Islet precursor cell (in vitro differentiated cells): ENCODE data around the gene COG7.
"Not testable (repeated sequence)": the region's sequence is repeated elsewhere in the genome, so short reads cannot be mapped to it uniquely, and the experiment has no call there.

ENCODE experiments used
- DNase-seq: peaks from one replicate; pipeline ENCODE4 v3.0.0-alpha.2; 2018

The COG7 gene

DNA sequence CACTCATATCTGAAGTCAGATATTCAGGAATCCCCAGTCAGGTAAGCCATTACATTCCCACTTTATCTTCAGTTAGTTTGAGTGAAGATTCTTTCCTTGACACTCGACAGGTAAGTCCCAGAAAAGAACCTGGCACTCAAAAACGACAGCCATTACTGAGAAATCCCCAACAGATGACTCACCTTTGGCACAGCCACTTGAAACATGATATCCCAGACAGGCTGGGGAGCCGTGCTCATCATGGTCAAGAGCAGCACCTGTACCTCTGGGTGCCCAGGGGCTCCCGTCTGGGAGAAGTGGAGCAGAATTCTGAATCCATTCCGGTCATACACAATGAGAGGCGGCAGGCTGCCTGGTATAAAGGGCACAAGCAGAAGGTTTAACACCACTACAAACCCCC, 16.8 kb upstream of the COG7 start:
- peak; percentile 76 for DNase-seq

DNA sequence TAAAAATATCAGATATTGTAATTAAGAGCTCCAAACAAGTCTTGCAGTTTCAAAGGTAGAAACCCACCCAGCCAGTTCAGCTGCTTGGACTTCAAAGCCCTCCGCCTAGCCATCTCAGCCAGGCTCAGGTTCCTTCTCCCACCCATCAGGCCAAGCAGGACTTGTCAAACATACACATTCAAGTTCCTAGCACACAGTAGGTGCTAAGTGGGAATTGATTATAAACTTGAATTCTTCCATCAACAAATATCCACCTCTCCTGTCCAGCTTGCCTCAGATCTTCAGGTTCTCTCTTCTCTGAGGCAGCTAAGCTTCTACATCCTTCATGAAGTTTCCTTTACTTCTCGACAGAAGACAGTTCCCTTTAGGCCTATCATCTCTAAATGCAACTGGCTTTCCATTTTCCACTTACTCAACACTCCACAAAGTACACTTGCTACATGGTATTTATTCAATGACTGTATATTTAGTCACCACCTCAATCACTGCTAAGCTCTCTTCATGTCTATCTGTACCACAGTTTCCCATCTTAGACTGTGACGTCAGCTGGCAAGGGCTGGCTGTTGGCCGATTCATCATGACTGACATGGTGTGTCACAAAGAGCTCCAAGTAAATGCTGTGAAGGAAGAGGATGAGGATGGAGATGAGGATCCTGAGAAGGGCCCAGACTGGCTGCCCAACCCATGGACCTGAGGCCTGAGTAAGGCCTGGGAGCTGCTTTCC, 13.3 kb upstream of the COG7 start:
- DNase-seq: no peak

- no peak for DNase-seq
Observed at GRCh38 chr16:23465179-23465578, 12.2 kb upstream of the COG7 start.

DNA sequence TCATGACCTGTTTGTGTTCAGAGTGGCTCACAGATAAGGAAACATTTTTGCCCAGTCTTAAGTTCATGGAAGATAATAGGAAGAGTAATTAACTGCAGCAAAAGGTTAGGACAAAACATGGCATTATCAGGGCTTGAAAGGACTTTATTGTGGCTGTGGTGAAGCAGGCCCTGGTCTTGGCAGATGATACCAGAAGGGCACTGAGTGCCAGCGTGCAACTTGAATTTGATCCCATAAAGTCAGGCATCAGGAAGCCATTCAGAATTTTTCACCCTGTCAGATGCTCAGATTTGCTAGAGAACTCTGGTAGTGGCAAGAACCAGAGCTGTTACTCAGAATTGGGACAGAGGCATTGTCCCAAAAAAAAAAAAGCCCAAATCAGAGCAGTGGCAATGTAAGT, 11.2 kb upstream of the COG7 start:
- no peak for DNase-seq

DNA sequence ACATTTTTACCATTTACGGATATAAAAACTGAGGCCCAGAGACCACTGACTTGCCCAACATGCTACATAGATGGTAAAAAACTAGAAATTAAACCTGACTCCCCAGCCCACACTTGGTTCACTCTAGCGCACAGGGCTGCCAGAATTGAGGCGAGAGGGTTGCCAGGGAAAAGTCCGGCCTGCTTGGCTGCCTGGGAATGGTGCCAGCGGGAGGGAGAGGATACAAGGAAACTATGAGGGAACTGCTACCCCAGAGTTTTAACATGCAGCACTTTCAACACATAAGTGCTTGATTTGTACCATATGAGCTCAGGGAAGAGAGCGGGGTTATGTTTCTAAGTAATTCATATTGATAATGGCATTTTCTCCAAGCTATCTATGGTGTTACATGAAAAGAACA, 10.0 kb upstream of the COG7 start:
- not testable (repeated sequence) for DNase-seq

GRCh38 chr16:23453338-23454052, 506 bp upstream of the COG7 start:
- no peak for DNase-seq

DNA sequence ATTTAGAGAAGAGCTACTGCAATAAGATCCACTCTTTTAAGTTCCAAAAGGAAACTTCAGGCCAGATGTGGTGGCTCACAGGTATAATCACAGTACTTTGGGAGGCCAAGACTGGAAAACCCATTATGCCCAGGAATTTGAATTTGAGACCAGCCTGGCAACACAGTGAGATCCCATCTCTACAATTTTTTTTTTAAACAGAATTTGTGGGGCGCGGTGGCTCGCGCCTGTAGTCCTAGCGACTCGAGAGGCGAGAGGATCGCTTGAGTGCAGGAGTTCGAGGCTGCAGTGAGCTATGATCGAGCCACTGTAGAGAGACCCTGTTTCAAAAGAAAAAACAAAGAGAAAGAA, 793 bp downstream of the COG7 start:
- no peak for DNase-seq

GRCh38 chr16:23448392-23448791, 4.6 kb downstream of the COG7 start:
- DNase-seq: no peak

- not testable (repeated sequence) for DNase-seq
Observed at GRCh38 chr16:23437542-23437941, 15.4 kb downstream of the COG7 start.

GRCh38 chr16:23436951-23437350, 16.0 kb downstream of the COG7 start:
- no peak for DNase-seq

DNA sequence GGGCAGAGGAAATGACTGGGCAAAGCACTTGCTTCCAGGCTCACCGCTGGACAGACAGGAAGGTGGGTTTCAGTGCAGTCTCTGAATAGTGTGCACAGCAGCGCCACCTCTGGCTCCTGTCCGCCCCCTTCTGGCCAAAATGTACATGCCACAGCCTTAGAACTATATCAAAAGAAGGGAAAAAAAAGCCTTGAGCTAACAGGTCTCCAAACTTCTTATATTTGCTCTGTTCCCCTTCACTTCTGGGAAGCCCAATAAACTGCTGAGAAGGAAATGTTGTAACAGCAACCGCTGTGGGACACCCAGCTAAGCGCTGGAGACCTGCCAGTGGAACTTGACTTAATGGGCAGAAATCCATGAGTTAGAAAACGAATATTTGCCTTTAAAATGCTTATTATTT, 17.5 kb downstream of the COG7 start:
- peak; percentile 85 for DNase-seq

- no peak for DNase-seq
Observed at GRCh38 chr16:23434380-23434779, 18.6 kb downstream of the COG7 start.

DNA sequence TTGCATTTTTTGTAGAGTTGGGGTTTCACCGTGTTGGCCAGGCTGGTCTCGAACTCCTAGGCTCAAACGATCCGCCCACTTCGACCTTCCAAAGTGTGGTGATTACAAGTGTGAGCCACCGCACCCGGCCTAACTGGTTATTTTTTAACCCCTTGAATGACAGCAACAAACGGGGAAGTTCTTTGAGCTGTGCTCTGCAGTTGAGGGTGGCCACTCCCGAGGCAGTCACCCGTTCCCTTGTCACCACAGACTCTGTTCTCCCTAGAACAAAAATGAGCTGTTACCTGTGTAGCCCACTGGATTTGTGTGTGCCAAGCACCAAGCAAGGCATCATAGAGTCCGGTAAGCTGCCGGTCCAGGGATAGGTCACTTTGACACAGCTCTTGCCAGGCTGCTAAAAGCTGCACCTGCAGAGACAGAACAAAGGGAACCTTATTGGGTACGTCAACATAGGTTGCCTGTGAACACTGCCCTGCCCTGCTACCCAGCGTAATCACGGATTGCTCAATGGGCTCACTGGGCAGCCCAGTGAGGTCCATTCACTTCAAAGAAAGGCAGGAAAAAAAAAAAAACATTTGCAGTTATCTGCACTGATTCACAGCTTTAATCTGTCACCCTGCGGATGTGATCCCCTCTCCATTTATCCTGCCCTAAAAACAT, 19.6 kb downstream of the COG7 start:
- no peak for DNase-seq

DNA sequence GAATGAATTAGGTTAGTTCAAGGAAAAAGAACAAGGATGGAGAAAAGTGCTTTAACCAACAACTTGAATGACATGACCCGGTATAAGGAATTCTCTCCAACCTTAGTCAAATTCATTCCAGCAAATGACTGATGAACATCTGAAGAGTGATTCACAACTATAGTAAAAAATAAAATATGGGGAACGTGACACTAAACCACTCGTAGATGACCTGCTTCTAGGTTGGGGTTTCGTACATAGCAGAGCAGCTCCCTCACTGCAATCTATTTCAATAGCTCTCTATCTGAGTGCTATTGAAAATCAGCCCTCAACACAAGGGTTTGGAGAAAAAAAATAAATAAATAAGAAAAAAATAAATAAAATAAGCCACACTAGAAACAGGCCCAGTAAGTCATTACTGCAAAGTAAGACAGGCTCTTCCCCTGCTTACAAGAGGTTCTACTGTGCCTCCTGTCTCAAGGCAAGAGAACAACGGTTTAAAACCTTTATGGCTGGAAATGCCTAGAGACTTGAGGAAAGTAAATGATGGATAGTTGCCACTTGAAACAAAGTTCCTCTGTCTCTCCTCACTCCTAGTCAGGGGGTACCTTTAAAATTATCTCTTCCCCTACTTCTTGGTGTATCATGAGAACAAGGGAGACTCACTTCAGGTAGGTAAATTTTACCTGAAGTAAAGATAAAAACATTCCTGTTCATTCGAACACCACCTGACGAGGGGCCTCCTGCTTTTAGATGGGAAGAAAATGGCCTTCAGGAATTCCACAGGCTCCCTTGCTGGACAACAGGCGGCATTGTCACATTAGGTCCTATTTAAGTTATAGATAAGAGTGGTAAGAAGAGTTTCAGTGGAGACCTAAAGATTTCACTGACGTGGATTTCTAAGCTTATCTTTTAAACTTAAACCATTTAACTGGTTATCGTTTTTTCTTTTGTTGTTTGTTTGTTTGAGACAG, 20.5 kb downstream of the COG7 start:
- no peak for DNase-seq

DNA sequence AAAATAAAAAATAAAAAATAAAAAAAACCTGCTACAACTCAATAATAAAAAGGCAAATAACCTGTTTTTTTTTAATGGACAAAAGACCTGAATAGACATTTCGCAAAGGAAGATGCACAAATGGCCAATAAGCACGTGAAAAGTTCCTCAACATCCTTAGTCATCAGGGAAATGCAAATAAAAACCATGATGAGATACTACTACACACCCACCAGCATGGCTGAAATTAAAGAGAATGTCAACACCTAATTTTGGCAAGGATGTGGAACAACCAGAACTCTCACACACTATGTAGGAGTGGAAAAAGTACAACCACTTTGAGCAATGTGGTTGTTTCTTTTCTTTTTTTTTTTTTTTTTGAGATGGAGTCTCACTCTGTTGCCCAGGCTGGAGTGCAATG, 24.6 kb downstream of the COG7 start:
- no peak for DNase-seq

DNA sequence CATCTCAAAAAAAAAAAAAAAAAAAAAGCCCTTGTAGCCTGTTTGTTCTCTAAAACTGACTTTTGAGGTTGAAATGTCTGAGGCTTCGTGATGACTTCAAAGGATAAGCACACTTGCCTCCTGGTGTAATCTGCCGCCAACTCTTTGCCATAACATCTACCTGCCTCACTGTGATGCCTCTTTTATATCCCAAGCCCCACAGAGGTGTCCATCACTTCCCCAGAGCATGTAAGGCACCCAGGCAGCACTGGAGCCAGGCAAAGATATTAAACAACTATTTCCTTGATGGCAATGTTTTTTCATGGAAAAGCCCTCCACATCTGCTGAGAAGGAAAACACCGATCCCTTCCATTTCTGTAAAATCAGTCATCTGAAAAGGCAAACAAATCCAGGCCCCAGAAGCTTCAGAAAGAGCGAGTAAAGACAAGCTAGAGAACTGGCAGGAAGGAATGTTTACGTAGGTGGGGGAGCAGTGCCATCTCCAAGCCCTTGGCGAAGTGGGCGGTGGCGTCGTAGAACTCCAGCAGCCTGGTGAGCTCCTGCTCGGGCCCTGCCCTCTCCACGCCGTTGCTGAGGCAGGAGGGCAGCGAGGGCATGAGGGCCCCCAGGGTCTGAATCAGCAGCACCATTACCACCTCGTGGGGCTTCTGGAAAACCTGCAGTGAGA, 28.6 kb downstream of the COG7 start:
- no peak for DNase-seq

DNA sequence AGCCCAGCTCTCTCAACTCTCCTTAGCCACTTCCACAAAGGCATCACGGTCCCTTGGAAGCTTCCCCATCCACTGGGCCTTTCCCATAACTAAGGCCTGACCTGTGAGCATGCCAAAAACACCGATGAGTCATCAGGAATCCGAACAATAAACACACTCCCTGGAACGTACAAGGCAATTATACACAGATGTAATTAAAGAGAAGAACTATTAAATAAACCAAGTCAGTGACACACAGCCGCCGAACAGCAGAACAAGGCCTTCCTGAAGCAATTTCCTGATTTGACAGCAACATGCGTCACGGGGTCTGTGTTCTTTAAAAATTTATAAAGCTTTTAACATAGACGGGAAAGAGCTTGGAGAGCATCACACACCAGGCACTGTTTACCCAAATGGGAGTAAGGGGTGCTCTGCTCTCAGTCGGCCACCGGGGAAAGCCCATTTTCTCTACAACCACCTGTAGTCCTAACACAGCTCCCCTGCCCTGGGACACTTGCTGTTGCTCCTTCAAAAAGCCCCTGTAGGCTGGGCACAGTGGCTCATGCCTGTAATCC, 29.4 kb downstream of the COG7 start:
- DNase-seq: peak; percentile 69

- no peak for DNase-seq
Observed at GRCh38 chr16:23420011-23420410, 33.0 kb downstream of the COG7 start.

- no peak for DNase-seq
Observed at GRCh38 chr16:23416816-23417215, 36.2 kb downstream of the COG7 start.

GRCh38 chr16:23414731-23415130, 38.3 kb downstream of the COG7 start:
- no peak for DNase-seq

DNA sequence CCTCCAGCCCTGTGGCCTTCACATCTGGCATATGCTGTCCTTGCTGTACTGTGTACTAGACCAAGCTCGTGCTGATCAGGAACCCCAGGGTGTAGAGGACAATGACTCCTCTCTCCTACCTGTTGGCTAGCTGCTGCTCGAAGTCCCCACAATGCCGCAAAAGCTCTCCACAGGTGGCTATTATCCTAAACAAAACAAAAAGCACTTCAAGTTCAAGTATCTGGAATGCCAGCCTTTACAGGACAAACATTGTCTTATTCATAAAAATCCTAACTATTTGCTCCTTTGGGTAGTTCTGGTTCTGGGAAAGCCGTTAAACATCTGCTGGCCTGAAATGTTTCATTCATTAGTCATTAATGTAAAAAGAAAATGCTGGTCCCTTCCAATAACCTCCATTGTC, 42.8 kb downstream of the COG7 start:
- DNase-seq: no peak

GRCh38 chr16:23409522-23409921, 43.5 kb downstream of the COG7 start:
- DNase-seq: no peak
